ENCODE data around the gene MAGI1.
"Not testable (repeated sequence)": the region's sequence is repeated elsewhere in the genome, so short reads cannot be mapped to it uniquely, and the experiment has no call there.

MAGI1 gene

GRCh38 chr3:65577843-65578430 is 460.8 kb downstream of the MAGI1 start:
- DNase-seq: no peak

GRCh38 chr3:65576966-65577365 is 461.8 kb downstream of the MAGI1 start:
- DNase-seq: no peak

DNA sequence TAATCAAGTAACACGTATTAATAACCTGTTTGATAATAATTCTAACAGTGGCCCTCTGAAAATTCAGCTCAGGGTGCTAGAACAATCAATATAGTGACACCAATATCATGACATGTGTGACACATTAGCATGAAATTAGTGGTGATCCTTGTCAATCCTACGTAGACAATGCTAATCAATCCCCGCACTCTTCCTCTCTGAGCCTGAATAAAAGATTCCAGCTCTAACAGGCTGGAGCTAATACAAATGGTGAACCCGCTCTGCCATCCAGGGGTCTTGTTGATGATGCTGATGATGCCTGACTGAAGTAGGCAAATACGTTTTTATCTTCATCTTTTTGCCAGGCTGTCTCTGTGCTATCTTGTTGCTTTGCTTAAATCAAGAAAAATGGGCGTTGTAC is 462.5 kb downstream of the MAGI1 start:
- no peak for DNase-seq

DNA sequence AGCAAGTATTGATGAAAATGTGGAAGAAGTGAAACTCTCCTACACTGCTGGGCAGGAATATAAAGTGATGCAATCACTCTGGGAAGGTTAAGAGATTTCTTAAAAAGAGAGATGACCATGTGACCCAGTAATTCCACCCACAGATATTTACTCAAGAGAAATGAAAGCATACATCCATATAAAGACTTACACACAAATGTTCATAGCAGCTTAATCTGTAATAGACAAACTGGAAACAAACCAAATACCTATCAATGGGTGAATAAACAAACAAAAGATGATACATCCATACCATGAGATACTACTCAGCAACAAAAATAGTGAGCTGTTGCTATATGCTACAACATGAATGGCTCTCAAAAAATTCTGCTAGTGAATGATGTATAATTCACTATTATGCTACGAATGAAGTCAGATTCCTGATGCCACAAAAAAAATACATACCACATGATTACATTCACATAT is 463.3 kb downstream of the MAGI1 start:
- no peak for DNase-seq

- DNase-seq: no peak
Observed at GRCh38 chr3:65573548-65574116, 465.1 kb downstream of the MAGI1 start.

GRCh38 chr3:65572175-65572777 is 466.4 kb downstream of the MAGI1 start:
- no peak for DNase-seq

DNA sequence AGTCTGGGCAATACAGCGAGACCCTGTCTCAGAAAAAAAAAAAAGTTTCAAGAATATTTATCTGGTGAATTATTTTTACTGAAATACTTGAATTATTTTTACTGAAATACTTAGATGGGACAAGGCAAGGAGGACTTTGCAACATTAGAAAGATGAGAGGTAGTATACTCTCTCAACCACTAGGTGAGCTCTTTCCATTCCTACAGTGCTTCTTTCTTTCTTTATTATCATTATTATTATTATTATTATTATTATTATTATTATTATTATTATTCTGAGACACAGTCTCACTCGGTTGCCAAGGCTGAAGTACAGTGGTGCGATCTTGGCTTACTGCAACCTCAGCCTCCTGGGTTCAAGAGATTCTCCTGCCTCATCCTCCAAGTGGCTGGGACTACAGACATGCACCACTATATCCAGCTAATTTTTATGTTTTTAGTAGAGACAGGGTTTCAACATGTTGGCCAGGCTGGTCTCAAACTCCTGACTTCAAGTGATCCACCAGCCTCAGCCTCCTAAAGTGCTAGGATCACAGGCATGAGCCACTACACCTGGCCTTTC is 468.8 kb downstream of the MAGI1 start:
- no peak for DNase-seq

GRCh38 chr3:65569129-65569528 is 469.6 kb downstream of the MAGI1 start:
- DNase-seq: no peak

DNA sequence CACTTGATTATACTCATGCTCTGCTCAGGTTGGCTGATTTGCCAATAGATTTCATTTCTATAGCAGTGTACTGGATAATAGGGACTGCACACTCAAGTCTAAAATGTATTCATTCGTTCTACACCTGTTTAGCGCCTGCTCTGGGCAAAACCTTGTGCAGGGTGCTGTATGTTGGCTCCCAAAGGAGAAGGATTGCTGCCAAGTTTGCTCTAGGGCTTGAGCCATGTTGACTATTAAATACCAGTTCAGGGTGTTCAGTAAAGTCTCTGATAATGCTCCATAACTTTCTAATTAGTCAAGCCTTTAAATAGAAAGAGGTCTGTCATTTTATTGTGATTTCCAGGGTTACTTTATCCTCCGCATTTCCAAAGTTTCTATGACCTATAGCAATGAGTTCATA is 470.2 kb downstream of the MAGI1 start:
- no peak for DNase-seq

GRCh38 chr3:65565744-65566143 is 473.0 kb downstream of the MAGI1 start:
- DNase-seq: not testable (repeated sequence)

GRCh38 chr3:65564483-65564882 is 474.2 kb downstream of the MAGI1 start:
- no peak for DNase-seq

DNA sequence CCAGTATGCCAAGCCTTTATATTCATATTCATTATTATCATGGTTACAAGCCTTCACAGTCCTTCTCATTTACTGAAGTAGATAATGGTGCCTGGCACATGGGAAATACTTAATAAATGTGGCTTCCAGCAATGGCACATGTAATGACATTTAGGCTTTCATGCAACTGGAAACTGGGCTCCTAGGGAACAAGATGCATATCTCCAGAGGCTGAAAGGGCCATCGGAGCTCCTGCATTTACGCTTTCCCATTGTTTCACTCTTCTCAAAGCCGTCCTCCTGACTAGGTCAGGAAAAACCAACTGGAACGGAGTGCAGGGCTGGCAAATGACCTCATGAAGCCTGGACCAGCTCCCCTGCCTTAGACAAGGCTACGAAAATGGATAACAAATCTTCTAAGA is 474.9 kb downstream of the MAGI1 start:
- DNase-seq: no peak

- DNase-seq: no peak
Observed at GRCh38 chr3:65562447-65562846, 476.3 kb downstream of the MAGI1 start.

DNA sequence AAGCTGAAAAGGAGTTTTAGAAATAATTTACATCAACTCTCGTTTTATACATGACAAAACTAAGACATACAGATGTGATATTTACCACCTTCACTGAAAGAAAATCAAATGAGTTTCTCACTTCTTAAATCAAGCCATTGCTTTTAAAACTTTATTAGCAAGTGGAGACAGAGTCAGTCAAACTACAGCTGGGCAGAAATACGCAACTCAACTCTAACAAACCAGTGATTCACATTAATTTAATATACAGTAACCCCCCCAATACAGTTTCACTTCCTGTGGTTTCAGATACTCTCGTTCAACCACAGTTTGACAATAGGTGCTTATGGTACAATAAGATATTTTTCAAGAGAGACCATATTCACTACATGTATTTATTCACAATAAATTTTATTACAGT is 477.1 kb downstream of the MAGI1 start:
- DNase-seq: no peak

DNA sequence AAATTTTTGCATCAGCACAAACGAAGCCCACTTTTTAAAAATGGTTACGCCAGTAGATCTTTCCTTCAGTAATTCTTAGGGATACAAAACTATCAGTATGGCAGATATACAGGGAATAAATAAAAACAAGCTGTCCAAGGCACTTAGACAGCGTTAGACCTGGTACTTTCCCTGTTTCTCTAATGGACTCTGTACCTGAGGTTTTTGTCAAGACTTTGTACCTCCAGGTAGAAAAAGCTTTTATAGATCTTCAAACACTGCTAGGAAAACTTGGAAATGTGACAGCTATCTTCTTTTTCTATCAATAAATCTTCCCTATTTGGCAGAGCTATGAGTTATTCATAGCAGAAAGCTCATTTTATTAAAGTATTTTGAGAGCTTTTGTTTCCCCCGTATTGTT is 477.8 kb downstream of the MAGI1 start:
- no peak for DNase-seq

GRCh38 chr3:65560133-65560532 is 478.6 kb downstream of the MAGI1 start:
- DNase-seq: no peak

DNA sequence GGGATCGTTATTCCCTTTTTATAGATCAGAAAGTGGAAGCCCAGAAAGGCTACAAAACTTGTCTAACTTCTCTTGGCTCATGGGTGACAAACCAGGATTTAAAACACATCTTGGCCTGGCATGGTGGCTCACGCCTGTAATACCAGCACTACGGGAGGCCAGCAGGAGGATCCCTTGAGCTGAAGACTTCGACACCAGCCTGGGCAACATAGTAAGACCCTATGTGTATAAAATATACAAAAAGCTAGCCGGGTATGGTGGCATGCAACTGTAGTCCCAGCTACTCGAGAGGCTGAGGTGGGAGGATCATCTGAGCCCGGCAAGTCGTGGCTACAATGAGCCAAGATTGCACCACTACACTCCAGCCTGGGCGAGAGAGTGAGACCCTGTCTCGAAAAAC is 479.1 kb downstream of the MAGI1 start:
- DNase-seq: no peak

- DNase-seq: no peak
Observed at GRCh38 chr3:65558826-65559225, 479.9 kb downstream of the MAGI1 start.

- no peak for DNase-seq
Observed at GRCh38 chr3:65557899-65558564, 480.7 kb downstream of the MAGI1 start.

- no peak for DNase-seq
Observed at GRCh38 chr3:65556934-65557577, 481.7 kb downstream of the MAGI1 start.

GRCh38 chr3:65552434-65552833 is 486.3 kb downstream of the MAGI1 start:
- DNase-seq: no peak

GRCh38 chr3:65551945-65552344 is 486.8 kb downstream of the MAGI1 start:
- no peak for DNase-seq

DNA sequence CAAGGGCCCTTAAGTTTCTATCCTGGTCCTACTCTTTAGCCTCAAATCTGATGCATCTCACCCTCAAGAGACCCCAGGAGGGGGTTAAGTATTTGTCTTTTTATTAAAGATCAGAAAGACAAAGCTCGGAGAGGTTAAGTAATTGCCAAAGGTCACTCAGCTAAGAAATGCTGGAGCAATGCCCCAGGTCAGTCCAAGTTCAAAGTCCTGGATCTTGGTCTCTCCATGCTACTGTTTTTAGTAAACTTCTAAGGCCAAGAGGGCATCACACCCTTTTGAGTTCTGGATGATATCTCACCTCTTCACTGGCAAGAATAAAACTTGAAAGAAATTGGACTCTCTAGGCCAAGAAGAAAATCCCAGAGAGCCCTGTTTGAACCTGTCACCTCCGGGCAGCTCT is 488.6 kb downstream of the MAGI1 start:
- DNase-seq: no peak

Data from cortex of kidney (tissue), 1 donor.